SK-N-SH treated with all-trans-retinoic acid at 6 μM for 48 hours (cell line): Measurements from ENCODE around the gene WDR91.

Experiments used
- ARNTL ChIP-seq: fragments of 450-650 bp; formaldehyde crosslinking; IDR thresholded peaks from 2 replicates; pipeline ENCODE4 v1.5.0; 2020; ENCODE audit warnings: low read depth, mild to moderate bottlenecking, moderate library complexity, borderline replicate concordance
- BACH2 ChIP-seq: fragments of 250-450 bp; sonication (Bioruptor Pico); IDR thresholded peaks from 2 replicates; pipeline ENCODE4 v1.9.0; 2021; ENCODE audit warnings: mild to moderate bottlenecking, borderline replicate concordance
- ESRRG ChIP-seq: fragments of 250-450 bp; sonication (Bioruptor Pico); IDR thresholded peaks from 2 replicates; pipeline ENCODE4 v1.6.1; 2021; ENCODE audit warnings: mild to moderate bottlenecking
- SNAI2 ChIP-seq: fragments of 250-450 bp; sonication (Bioruptor Pico); IDR thresholded peaks from 2 replicates; pipeline ENCODE4 v1.5.0; 2020; ENCODE audit warnings: mild to moderate bottlenecking, moderate library complexity
- ZFP30 ChIP-seq: fragments of 450-650 bp; formaldehyde crosslinking; IDR thresholded peaks from 2 replicates; pipeline ENCODE4 v1.5.0; 2022; ENCODE audit warnings: mild to moderate bottlenecking, moderate library complexity
- ZNF565 ChIP-seq: fragments of 450-650 bp; formaldehyde crosslinking; conservative IDR thresholded peaks from 2 replicates; pipeline ENCODE4 v1.5.0; 2020; ENCODE audit warnings: low read depth, mild to moderate bottlenecking, moderate library complexity
- TF ChIP-seq, protein P1 (sequence below): fragments of 250-450 bp; sonication (Bioruptor Pico); IDR thresholded peaks from 2 replicates; pipeline ENCODE4 v1.5.1; 2020; ENCODE audit warnings: low read depth, mild to moderate bottlenecking, moderate library complexity
- TF ChIP-seq, protein P2 (sequence below): fragments of 250-450 bp; sonication (Bioruptor Pico); IDR thresholded peaks from 2 replicates; pipeline ENCODE4 v1.5.1; 2021; ENCODE audit warnings: mild to moderate bottlenecking, moderate library complexity

- TF ChIP-seq, protein P1, sequence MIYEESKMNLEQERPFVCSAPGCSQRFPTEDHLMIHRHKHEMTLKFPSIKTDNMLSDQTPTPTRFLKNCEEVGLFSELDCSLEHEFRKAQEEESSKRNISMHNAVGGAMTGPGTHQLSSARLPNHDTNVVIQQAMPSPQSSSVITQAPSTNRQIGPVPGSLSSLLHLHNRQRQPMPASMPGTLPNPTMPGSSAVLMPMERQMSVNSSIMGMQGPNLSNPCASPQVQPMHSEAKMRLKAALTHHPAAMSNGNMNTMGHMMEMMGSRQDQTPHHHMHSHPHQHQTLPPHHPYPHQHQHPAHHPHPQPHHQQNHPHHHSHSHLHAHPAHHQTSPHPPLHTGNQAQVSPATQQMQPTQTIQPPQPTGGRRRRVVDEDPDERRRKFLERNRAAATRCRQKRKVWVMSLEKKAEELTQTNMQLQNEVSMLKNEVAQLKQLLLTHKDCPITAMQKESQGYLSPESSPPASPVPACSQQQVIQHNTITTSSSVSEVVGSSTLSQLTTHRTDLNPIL (CRISPR knock-in tag), result no peak
- TF ChIP-seq ARNTL (CRISPR knock-in tag) (no peak), ZFP30 (CRISPR knock-in tag) (no peak), BACH2 (CRISPR knock-in tag) (no peak), ESRRG (no peak), SNAI2 (CRISPR knock-in tag) (no peak), ZNF565 (no peak)
- TF ChIP-seq, protein P2, sequence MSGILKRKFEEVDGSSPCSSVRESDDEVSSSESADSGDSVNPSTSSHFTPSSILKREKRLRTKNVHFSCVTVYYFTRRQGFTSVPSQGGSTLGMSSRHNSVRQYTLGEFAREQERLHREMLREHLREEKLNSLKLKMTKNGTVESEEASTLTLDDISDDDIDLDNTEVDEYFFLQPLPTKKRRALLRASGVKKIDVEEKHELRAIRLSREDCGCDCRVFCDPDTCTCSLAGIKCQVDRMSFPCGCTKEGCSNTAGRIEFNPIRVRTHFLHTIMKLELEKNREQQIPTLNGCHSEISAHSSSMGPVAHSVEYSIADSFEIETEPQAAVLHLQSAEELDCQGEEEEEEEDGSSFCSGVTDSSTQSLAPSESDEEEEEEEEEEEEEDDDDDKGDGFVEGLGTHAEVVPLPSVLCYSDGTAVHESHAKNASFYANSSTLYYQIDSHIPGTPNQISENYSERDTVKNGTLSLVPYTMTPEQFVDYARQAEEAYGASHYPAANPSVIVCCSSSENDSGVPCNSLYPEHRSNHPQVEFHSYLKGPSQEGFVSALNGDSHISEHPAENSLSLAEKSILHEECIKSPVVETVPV (CRISPR knock-in tag), result no peak
These were observed 27.0 kb downstream of the WDR91 start for GRCh38 chr7:135184254-135184841.
